ENCODE results near the gene HIP1R. TPM values are rescaled to one million over a fixed set of nuclear protein-coding genes. Genes with fewer than 3 reads are reported as not detected.
A peak's percentile ranks its signal among the peaks of the same experiment; 100 is the strongest.
"Not testable (repeated sequence)": the region's sequence is repeated elsewhere in the genome, so short reads cannot be mapped to it uniquely, and the experiment has no call there.

Gene HIP1R
- total RNA-seq, 1 experiment from 2014 or later: 33.6 TPM

DNA sequence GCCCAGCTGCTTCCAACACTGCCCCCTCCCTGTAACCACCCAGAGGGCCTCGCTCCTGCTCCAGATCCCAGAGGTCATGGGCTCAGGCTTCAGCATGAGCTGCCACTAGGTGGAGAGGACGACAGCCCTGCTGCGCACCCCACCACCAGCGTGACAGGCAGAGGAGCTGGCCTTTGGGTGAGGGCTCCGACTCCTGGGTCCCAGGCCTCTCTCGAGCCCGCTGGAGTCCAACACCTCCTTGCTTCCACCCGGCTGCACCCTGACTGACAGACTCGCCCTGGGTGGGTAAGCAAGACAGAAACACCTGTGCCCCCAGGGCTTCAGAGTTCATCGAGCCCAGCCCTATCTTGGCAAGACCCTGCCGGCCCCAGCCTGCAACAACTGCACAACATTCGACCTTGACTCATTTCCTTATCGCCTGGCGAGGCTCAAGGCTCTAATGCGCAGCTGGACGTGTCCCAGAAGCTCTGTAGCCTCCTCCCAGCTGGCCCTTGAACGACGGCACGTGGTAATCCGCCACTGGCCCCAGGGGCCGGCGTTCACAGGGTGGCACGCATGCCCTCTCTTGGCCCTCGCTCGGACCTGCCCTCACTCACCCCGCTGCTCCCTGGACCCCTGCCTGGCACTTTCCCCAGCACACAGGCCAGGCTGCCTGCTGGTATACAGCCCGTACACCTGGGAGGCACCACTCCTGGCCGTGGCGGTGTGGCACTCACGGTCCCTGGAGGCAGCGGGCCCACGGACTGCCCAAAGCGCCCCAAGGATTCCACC, 32.6 kb downstream of the HIP1R start:
- peaks cover 5% of the 10 kb centered on the region for H3K36me3 ChIP-seq (replicated peaks; ENCODE audit: control insufficient read depth, insufficient read depth, low read length)
- peak; percentile 93 for DNase-seq
- H3K27me3 ChIP-seq (ENCODE audit: control insufficient read depth, insufficient read depth, low read length): peaks cover 38% of the 10 kb centered on the region
- no peak overlapping the region for H3K4me3 ChIP-seq (ENCODE audit: insufficient read depth, low read depth, low read length)

DNA sequence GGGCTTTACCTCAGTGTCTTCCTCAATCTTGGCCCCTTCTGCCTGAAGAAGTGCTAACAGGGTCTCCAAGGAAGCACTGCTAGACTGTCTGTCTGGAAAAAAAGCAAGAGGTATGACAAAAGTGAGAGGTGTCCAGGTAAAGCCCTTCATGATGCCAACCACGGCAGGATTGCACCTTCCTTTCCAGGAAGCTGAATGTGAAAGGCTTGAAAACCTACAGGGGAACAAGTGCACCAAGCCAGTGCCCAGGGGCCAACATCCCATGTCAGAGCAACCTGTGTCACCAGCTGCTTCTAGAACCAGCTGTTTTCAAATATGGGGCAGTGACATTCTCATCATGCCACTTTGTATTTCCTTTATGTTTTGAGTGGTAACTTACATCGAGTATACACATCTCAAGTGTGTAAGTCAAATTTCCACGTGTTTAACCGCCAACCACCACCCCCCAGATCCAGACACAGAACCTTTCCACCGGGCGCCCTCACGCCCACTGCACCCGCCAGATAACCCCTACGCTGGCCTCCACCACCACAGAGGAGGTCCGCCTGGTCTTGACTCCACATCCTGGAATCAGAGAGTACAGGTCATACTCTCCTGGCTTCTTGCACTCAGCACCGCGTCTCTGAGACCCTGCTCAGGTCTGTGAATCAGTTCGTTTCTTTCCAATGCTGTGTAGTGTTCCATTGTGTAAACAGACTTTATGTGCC, 33.4 kb downstream of the HIP1R start:
- Histone ChIP-seq H3K27me3 (ENCODE audit: control insufficient read depth, insufficient read depth, low read length) (peaks cover 45% of the 10 kb centered on the region), H3K36me3 (replicated peaks; ENCODE audit: control insufficient read depth, insufficient read depth, low read length) (peaks cover 5% of the 10 kb centered on the region), H3K4me3 (ENCODE audit: insufficient read depth, low read depth, low read length) (no peak overlapping the region)
- DNase-seq: no peak

GRCh38 chr12:122869207-122869973, 34.1 kb downstream of the HIP1R start:
- Histone ChIP-seq H3K27me3 (ENCODE audit: control insufficient read depth, insufficient read depth, low read length) (peaks cover 53% of the 10 kb centered on the region), H3K4me3 (ENCODE audit: insufficient read depth, low read depth, low read length) (no peak overlapping the region), H3K36me3 (replicated peaks; ENCODE audit: control insufficient read depth, insufficient read depth, low read length) (peaks cover 5% of the 10 kb centered on the region)
- no peak for DNase-seq

GRCh38 chr12:122870163-122870842, 35.0 kb downstream of the HIP1R start:
- Histone ChIP-seq H3K27me3 (ENCODE audit: control insufficient read depth, insufficient read depth, low read length) (peaks cover 60% of the 10 kb centered on the region), H3K36me3 (replicated peaks; ENCODE audit: control insufficient read depth, insufficient read depth, low read length) (peaks cover 5% of the 10 kb centered on the region), H3K4me3 (ENCODE audit: insufficient read depth, low read depth, low read length) (no peak overlapping the region)
- DNase-seq: no peak

GRCh38 chr12:122870867-122871664, 35.8 kb downstream of the HIP1R start:
- DNase-seq: no peak
- H3K27me3 ChIP-seq (ENCODE audit: control insufficient read depth, insufficient read depth, low read length): peaks cover 62% of the 10 kb centered on the region
- H3K36me3 ChIP-seq (replicated peaks; ENCODE audit: control insufficient read depth, insufficient read depth, low read length): peaks cover 5% of the 10 kb centered on the region
- H3K4me3 ChIP-seq (ENCODE audit: insufficient read depth, low read depth, low read length): no peak overlapping the region

DNA sequence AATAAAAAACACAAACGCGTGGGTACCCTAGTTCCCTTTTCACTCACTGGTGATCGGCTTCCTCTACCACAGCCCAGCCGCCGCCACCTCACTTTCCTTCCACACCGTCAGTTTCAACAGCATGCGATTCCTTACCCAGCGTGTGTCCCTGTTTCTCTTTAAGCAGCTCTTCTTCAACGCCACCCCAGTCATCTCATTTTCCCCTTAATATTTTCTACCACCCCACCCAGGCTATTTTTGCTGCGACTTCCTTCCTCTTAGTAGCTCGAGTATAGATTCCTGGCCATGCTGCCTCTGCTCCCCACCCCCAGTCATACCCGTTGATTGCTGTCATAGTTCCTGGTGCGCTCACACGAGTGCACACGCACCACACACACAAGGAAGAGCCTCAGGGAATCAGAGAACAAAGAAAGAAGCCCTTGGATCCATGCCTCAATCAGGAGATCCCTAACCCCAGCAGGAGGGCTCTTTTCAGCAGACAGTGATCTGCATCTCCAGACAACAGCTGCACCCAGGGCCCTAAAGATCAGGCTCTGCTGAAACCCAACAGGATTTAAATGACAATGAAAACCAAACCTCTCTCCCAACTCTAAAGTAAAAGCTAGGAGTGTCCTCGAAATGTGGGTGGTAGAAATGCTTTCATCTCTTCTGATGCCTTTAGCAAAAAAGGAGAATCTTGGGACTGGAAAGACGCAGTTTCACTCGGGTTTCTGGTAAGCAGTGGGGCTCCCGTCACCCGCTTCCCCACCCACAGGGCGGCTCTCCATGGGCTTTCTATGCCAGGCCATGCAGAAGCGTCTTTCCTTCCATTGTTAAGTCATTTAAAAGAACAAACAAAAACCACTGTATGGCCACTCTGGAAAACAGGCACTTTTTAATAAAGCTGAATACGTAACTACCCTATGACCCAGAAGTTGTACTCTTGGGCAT, 36.9 kb downstream of the HIP1R start:
- H3K27me3 ChIP-seq (ENCODE audit: control insufficient read depth, insufficient read depth, low read length): peaks cover 67% of the 10 kb centered on the region
- H3K36me3 ChIP-seq (replicated peaks; ENCODE audit: control insufficient read depth, insufficient read depth, low read length): peaks cover 5% of the 10 kb centered on the region
- peak; percentile 95 for DNase-seq
- no peak overlapping the region for H3K4me3 ChIP-seq (ENCODE audit: insufficient read depth, low read depth, low read length)

GRCh38 chr12:122872815-122873361, 37.6 kb downstream of the HIP1R start:
- H3K36me3 ChIP-seq (replicated peaks; ENCODE audit: control insufficient read depth, insufficient read depth, low read length): peaks cover 5% of the 10 kb centered on the region
- H3K27me3 ChIP-seq (ENCODE audit: control insufficient read depth, insufficient read depth, low read length): peaks cover 71% of the 10 kb centered on the region
- DNase-seq: no peak
- no peak overlapping the region for H3K4me3 ChIP-seq (ENCODE audit: insufficient read depth, low read depth, low read length)

- Histone ChIP-seq H3K4me3 (ENCODE audit: insufficient read depth, low read depth, low read length) (no peak overlapping the region), H3K36me3 (replicated peaks; ENCODE audit: control insufficient read depth, insufficient read depth, low read length) (peaks cover 5% of the 10 kb centered on the region), H3K27me3 (ENCODE audit: control insufficient read depth, insufficient read depth, low read length) (peaks cover 67% of the 10 kb centered on the region)
- no peak for DNase-seq
Observed at GRCh38 chr12:122873540-122873939, 38.3 kb downstream of the HIP1R start.

- peaks cover 5% of the 10 kb centered on the region for H3K36me3 ChIP-seq (replicated peaks; ENCODE audit: control insufficient read depth, insufficient read depth, low read length)
- peak; percentile 68 for DNase-seq
- peaks cover 69% of the 10 kb centered on the region for H3K27me3 ChIP-seq (ENCODE audit: control insufficient read depth, insufficient read depth, low read length)
- H3K4me3 ChIP-seq (ENCODE audit: insufficient read depth, low read depth, low read length): no peak overlapping the region
Observed at GRCh38 chr12:122874081-122874480, 38.8 kb downstream of the HIP1R start.

DNA sequence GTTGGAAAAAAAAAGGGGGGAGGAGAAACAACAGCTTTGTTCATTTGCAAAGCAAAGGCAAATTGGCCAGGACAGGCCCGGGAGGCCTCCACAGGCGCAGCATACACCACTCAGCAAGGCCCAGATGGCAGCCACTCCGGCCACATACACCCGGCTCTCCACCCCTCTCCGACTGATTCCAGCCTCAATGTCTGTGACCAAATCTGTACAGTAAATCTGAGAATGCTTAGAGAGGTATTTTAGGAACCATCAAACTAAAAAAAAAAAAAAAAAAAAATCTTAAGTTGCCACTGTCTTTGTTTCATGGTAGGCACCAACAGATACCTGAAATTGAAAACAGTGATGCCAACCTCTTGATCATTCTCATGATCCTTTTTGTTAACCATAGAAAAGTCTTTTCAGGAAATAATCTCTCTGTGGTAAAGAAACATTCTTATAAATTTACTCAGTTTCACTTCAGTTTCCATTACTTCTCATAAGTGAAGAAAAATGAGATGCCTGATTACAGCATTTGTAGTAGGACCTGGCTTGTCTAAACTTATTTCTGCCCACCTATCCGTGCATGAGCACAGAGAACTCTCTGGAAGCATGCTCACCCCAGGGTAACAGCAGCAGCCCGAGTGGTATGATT, 40.4 kb downstream of the HIP1R start:
- H3K36me3 ChIP-seq (replicated peaks; ENCODE audit: control insufficient read depth, insufficient read depth, low read length): no peaks in the 10 kb centered on the region
- H3K27me3 ChIP-seq (ENCODE audit: control insufficient read depth, insufficient read depth, low read length): peaks cover 59% of the 10 kb centered on the region
- no peak for DNase-seq
- H3K4me3 ChIP-seq (ENCODE audit: insufficient read depth, low read depth, low read length): no peak overlapping the region

- peaks cover 53% of the 10 kb centered on the region for H3K27me3 ChIP-seq (ENCODE audit: control insufficient read depth, insufficient read depth, low read length)
- H3K4me3 ChIP-seq (ENCODE audit: insufficient read depth, low read depth, low read length); DNase-seq; H3K36me3 ChIP-seq (replicated peaks; ENCODE audit: control insufficient read depth, insufficient read depth, low read length): not testable (repeated sequence)
Observed at GRCh38 chr12:122876281-122876680, 41.0 kb downstream of the HIP1R start.

GRCh38 chr12:122876731-122877130, 41.5 kb downstream of the HIP1R start:
- DNase-seq: no peak
- H3K4me3 ChIP-seq (ENCODE audit: insufficient read depth, low read depth, low read length): no peak overlapping the region
- H3K27me3 ChIP-seq (ENCODE audit: control insufficient read depth, insufficient read depth, low read length): peaks cover 48% of the 10 kb centered on the region
- H3K36me3 ChIP-seq (replicated peaks; ENCODE audit: control insufficient read depth, insufficient read depth, low read length): no peaks in the 10 kb centered on the region
